ENCODE data around the gene TP53. TPM values are rescaled to one million over a fixed set of nuclear protein-coding genes. Genes with fewer than 3 reads are reported as not detected.

Gene TP53
- total and polyA plus RNA-seq, 9 of the 15 experiments (the other 6 are each of a cell fraction or from before 2014, with no cell fraction given) = 2.8 to 14.0 (median 7.1) TPM

DNA sequence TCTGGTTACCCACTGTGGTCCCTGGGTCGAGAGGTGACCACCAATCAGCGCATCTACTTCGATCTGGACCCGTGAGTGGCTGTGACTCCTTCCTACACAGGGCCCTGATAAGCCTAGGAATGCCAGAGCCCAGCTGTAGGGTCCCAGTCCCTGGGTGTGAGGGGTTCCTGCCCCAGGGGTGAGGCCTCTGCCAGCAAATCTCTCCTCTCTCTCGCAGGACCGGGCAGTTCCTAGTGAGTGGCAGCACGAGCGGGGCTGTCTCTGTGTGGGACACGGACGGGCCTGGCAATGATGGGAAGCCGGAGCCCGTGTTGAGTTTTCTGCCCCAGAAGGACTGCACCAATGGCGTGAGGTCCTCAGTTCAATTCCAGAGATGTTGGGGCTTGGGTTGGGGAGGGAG lies 15.5 kb upstream of the TP53 start (continued):
- TF ChIP-seq, protein P1, sequence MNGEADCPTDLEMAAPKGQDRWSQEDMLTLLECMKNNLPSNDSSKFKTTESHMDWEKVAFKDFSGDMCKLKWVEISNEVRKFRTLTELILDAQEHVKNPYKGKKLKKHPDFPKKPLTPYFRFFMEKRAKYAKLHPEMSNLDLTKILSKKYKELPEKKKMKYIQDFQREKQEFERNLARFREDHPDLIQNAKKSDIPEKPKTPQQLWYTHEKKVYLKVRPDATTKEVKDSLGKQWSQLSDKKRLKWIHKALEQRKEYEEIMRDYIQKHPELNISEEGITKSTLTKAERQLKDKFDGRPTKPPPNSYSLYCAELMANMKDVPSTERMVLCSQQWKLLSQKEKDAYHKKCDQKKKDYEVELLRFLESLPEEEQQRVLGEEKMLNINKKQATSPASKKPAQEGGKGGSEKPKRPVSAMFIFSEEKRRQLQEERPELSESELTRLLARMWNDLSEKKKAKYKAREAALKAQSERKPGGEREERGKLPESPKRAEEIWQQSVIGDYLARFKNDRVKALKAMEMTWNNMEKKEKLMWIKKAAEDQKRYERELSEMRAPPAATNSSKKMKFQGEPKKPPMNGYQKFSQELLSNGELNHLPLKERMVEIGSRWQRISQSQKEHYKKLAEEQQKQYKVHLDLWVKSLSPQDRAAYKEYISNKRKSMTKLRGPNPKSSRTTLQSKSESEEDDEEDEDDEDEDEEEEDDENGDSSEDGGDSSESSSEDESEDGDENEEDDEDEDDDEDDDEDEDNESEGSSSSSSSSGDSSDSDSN (IDR thresholded peaks at IDR 0.05; ENCODE audit: borderline replicate concordance in 1 of 2, low read depth in 2 of 2, low read length in 2 of 2) = no peak
- TF ChIP-seq IFI16 (CRISPR knock-in tag; IDR thresholded peaks at IDR 0.05) = no peak
- TF ChIP-seq PCBP1 (IDR thresholded peaks at IDR 0.05; ENCODE audit: low read depth, low read length, poor library complexity, severe bottlenecking) = no peak
- TF ChIP-seq, protein P2, sequence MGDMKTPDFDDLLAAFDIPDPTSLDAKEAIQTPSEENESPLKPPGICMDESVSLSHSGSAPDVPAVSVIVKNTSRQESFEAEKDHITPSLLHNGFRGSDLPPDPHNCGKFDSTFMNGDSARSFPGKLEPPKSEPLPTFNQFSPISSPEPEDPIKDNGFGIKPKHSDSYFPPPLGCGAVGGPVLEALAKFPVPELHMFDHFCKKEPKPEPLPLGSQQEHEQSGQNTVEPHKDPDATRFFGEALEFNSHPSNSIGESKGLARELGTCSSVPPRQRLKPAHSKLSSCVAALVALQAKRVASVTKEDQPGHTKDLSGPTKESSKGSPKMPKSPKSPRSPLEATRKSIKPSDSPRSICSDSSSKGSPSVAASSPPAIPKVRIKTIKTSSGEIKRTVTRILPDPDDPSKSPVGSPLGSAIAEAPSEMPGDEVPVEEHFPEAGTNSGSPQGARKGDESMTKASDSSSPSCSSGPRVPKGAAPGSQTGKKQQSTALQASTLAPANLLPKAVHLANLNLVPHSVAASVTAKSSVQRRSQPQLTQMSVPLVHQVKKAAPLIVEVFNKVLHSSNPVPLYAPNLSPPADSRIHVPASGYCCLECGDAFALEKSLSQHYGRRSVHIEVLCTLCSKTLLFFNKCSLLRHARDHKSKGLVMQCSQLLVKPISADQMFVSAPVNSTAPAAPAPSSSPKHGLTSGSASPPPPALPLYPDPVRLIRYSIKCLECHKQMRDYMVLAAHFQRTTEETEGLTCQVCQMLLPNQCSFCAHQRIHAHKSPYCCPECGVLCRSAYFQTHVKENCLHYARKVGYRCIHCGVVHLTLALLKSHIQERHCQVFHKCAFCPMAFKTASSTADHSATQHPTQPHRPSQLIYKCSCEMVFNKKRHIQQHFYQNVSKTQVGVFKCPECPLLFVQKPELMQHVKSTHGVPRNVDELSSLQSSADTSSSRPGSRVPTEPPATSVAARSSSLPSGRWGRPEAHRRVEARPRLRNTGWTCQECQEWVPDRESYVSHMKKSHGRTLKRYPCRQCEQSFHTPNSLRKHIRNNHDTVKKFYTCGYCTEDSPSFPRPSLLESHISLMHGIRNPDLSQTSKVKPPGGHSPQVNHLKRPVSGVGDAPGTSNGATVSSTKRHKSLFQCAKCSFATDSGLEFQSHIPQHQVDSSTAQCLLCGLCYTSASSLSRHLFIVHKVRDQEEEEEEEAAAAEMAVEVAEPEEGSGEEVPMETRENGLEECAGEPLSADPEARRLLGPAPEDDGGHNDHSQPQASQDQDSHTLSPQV (IDR thresholded peaks at IDR 0.05) = no peak
- TF ChIP-seq, protein P3, sequence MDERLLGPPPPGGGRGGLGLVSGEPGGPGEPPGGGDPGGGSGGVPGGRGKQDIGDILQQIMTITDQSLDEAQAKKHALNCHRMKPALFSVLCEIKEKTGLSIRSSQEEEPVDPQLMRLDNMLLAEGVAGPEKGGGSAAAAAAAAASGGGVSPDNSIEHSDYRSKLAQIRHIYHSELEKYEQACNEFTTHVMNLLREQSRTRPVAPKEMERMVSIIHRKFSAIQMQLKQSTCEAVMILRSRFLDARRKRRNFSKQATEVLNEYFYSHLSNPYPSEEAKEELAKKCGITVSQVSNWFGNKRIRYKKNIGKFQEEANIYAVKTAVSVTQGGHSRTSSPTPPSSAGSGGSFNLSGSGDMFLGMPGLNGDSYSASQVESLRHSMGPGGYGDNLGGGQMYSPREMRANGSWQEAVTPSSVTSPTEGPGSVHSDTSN (CRISPR knock-in tag; IDR thresholded peaks at IDR 0.05; ENCODE audit: low read depth) = no peak
- TF ChIP-seq, protein P3 (tag; conservative IDR thresholded peaks at IDR 0.05; ENCODE audit: low read depth) = no peak
- TF ChIP-seq, protein P4, sequence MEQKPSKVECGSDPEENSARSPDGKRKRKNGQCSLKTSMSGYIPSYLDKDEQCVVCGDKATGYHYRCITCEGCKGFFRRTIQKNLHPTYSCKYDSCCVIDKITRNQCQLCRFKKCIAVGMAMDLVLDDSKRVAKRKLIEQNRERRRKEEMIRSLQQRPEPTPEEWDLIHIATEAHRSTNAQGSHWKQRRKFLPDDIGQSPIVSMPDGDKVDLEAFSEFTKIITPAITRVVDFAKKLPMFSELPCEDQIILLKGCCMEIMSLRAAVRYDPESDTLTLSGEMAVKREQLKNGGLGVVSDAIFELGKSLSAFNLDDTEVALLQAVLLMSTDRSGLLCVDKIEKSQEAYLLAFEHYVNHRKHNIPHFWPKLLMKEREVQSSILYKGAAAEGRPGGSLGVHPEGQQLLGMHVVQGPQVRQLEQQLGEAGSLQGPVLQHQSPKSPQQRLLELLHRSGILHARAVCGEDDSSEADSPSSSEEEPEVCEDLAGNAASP (IDR thresholded peaks at IDR 0.05) = no peak
- TF ChIP-seq NEUROD1 (IDR thresholded peaks at IDR 0.05; ENCODE audit: borderline replicate concordance, low read depth, low read length, partially characterized antibody) = no peak
